ENCODE data around the gene THRSP.

THRSP gene

DNA sequence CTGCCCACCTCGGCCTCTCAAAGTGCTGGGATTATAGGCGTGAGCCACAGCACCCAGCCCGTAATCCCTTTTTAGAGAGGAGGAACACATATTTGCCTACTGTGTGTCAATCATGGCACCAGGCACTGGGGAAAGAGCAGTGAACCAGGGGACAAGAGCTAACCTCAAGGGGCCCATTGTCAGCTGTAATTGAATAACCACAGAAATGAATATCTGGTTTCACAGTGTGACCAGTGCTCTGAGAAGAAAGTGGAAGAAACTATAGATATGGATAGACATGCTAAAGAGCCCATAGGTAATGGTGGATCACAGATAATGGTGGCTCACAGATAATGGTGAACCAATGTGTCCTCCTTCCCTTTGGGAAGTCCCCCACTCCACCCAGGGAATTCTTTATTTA, 32.0 kb upstream of the THRSP start:
- ChIA-PET POLR2A (no interaction called here), CTCF (interaction anchor here (1.2 to 9.6 kb wide), 2 partner anchors 11 to 15 kb away, joined by 4 to 90 read pairs; no protein-coding TSS in a partner anchor)
- TF ChIP-seq, protein P1, sequence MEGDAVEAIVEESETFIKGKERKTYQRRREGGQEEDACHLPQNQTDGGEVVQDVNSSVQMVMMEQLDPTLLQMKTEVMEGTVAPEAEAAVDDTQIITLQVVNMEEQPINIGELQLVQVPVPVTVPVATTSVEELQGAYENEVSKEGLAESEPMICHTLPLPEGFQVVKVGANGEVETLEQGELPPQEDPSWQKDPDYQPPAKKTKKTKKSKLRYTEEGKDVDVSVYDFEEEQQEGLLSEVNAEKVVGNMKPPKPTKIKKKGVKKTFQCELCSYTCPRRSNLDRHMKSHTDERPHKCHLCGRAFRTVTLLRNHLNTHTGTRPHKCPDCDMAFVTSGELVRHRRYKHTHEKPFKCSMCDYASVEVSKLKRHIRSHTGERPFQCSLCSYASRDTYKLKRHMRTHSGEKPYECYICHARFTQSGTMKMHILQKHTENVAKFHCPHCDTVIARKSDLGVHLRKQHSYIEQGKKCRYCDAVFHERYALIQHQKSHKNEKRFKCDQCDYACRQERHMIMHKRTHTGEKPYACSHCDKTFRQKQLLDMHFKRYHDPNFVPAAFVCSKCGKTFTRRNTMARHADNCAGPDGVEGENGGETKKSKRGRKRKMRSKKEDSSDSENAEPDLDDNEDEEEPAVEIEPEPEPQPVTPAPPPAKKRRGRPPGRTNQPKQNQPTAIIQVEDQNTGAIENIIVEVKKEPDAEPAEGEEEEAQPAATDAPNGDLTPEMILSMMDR (IDR thresholded peaks at IDR 0.05; ENCODE audit: insufficient read depth, low read length, missing control alignments) = no peak
- DNase-seq (ENCODE audit: low read depth, low spot score) = no peak
- H3K4me3 ChIP-seq (ENCODE audit: low read depth, low read length) = no peak overlapping the region

DNA sequence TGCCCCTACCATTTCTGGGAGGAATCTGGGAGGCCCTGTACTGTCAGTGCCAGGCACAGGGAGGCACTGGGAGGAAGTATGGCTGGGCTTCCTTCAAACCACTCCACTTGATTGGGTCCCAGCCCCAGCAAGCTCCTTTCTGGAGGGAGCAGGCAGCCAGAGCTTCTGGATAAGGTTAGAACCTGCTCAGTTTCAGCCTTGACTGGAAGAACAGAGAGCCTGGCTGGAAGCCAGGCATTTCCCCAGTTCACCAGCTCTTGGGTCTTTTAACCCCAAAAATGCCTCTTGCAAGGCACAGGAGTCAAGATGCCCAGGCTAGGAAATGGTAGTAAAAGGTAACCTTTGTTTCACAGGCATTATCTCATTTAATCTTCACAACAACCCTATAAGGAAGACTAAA, 31.6 kb upstream of the THRSP start:
- ChIA-PET POLR2A (no interaction called here), CTCF (interaction anchor here (9.6 kb wide), 1 partner anchor 14 kb away, joined by 90 read pairs; no protein-coding TSS in a partner anchor)
- DNase-seq (ENCODE audit: low read depth, low spot score) = no peak
- TF ChIP-seq, protein P1 (IDR thresholded peaks at IDR 0.05; ENCODE audit: insufficient read depth, low read length, missing control alignments) = no peak
- H3K4me3 ChIP-seq (ENCODE audit: low read depth, low read length) = no peak overlapping the region

DNA sequence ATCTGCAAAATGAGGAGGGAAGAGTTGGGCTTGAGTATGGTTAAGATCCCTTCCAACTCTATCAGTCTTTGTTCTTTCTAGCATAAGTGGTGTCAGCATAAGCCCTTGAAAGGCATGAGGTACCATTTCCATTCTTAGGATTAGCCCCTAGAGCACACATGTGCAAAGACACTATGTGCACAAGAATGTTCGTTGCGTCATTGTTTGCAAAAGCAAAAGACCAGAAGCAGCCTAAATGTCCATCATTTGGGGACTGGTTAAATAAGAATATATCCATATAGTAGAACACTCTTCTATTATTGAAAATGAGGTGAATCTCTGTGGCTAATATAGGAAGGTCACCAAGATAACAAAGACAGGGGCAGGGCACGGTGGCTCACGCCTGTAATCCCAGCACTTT, 30.6 kb upstream of the THRSP start:
- ChIA-PET CTCF (interaction anchor here (9.6 kb wide), 1 partner anchor 13 kb away, joined by 90 read pairs; no protein-coding TSS in a partner anchor), POLR2A (no interaction called here)
- no peak for DNase-seq (ENCODE audit: low read depth, low spot score)
- H3K4me3 ChIP-seq (ENCODE audit: low read depth, low read length) = no peak overlapping the region
- TF ChIP-seq, protein P1 (IDR thresholded peaks at IDR 0.05; ENCODE audit: insufficient read depth, low read length, missing control alignments) = no peak

DNA sequence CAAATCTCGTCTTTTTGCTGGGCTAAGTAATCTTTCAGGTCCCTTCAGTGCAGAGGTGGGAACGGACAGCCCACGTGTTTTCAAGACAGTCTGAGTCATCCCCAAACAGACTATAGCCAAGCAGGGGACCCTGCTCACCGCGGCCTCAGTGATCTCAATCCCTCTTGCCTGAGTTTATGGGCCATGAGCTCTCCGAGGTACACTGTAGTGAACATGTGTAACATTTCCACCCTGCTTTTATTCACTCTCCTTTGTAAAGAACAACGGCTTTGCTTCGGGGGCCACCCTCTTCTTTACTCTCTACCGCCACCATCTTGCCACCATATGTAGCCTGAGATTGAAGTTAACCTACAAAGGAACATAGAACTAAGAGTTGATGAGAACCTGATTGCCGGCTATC, 29.0 kb upstream of the THRSP start:
- CTCF ChIA-PET = interaction anchor here (1.3 to 9.6 kb wide), 2 partner anchors 12 to 30 kb away, joined by 3 to 90 read pairs; no protein-coding TSS in a partner anchor
- POLR2A ChIA-PET = no interaction called here
- no peak overlapping the region for H3K4me3 ChIP-seq (ENCODE audit: low read depth, low read length)
- TF ChIP-seq, protein P1 (IDR thresholded peaks at IDR 0.05; ENCODE audit: insufficient read depth, low read length, missing control alignments) = no peak
- no peak for DNase-seq (ENCODE audit: low read depth, low spot score)

DNA sequence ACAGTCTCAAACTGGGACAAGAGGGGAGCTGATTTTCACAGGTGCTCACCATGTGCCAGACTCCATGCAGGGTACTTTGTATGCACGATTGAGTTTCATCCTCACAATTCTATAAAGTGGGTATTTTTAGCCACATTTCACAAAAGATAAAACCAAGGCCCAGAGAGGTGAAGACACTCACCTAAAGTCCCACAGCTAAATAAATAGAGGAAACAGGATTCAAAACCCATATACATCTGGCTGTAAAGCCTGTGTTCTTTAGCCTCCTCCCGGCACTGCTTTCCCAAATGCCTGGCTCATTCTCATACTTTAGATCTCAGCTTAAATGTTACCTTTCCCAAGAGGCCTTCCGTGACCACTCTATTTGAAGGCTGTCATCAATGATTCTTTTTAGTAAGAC, 27.3 kb upstream of the THRSP start:
- POLR2A ChIA-PET = no interaction called here
- TF ChIP-seq, protein P1 (IDR thresholded peaks at IDR 0.05; ENCODE audit: insufficient read depth, low read length, missing control alignments) = no peak
- H3K4me3 ChIP-seq (ENCODE audit: low read depth, low read length) = no peak overlapping the region
- CTCF ChIA-PET = interaction anchor here (0.6 to 9.6 kb wide), 3 partner anchors 10 to 53 kb away, joined by 3 to 90 read pairs (median 3); no protein-coding TSS in a partner anchor
- no peak for DNase-seq (ENCODE audit: low read depth, low spot score)

DNA sequence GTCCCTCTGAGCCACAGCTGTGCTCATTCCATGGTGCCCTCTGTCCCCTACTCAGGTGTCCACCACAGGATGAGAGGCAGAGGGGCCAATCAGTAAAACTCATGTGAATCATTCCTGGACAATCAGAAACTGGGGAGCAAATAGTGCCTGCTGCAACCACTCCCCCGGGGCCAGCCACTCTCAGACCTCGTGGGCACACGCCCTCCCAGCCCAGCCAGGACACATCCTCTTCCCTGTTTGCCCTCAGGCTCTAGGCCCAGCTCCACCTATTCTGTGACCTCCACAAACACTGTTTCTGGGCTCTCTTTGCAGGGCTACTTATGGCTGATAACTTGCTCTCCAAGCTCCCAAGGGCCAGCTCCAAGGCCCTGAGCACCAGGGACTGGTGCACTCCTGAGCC, 26.6 kb upstream of the THRSP start:
- DNase-seq (ENCODE audit: low read depth, low spot score) = no peak
- TF ChIP-seq, protein P1 (IDR thresholded peaks at IDR 0.05; ENCODE audit: insufficient read depth, low read length, missing control alignments) = no peak
- no peak overlapping the region for H3K4me3 ChIP-seq (ENCODE audit: low read depth, low read length)
- POLR2A ChIA-PET = no interaction called here
- CTCF ChIA-PET = interaction anchor here (9.6 kb wide), 1 partner anchor 9 kb away, joined by 90 read pairs; no protein-coding TSS in a partner anchor
